PC-3 (cell line): ENCODE data around the gene KHK. TPM values are rescaled to one million over a fixed set of nuclear protein-coding genes. Genes with fewer than 3 reads are reported as not detected.

Experiments
- ATAC-seq: fragments of 200-7000 bp; cut with Tn5 transposase; 2 replicates; pipeline ENCODE4 v1.9.1; 2020; ENCODE audit warnings: mild to moderate bottlenecking, moderate library complexity
- BruUV-seq: library from RNA; stranded (reverse); fragments of 400-500 nt; replicated peaks from 2 replicates; lab custom pipeline; 2021; lab: Mats Ljungman, UMichigan
- CTCF ChIA-PET: fragments of 300-600 bp; sonication (Branson Sonifier 250); formaldehyde crosslinking; loops from one replicate; lab custom pipeline; 2022; ENCODE audit warnings: antibody characterized with exemption; lab: Charles Lee
- POLR2A ChIA-PET: fragments of 300-600 bp; sonication (Branson Sonifier 250); formaldehyde crosslinking; loops from one replicate; lab custom pipeline; 2022; ENCODE audit warnings: antibody characterized with exemption; ENCODE audit not compliant: unreplicated experiment; lab: Charles Lee
- DNase-seq: peaks from one replicate; pipeline ENCODE4 v3.0.0-alpha.2; 2015
- H2AFZ ChIP-seq: fragments of 300-600 bp; sonication (generic); 2 replicates; pipeline ENCODE4 v1.6.0; 2016; ENCODE audit warnings: antibody characterized with exemption, low read length
- H3F3A ChIP-seq: fragments of 300-600 bp; sonication (generic); one replicate; pipeline ENCODE4 v1.6.0; 2017; ENCODE audit warnings: antibody characterized with exemption, low read length, control low read depth, mild to moderate bottlenecking; ENCODE audit not compliant: unreplicated experiment
- H3K27ac ChIP-seq: fragments of 300-600 bp; sonication (generic); 2 replicates; pipeline ENCODE4 v1.5.1; 2016; ENCODE audit warnings: mild to moderate bottlenecking, low read length
- H3K27me3 ChIP-seq: fragments of 300-600 bp; sonication (generic); 2 replicates; pipeline ENCODE4 v1.6.1; 2016; ENCODE audit warnings: low read length, mixed read lengths
- H3K36me3 ChIP-seq: fragments of 300-600 bp; sonication (generic); 2 replicates; pipeline ENCODE4 v1.6.1; 2016; ENCODE audit warnings: low read depth, mixed run types, low read length, mixed read lengths
- H3K4me1 ChIP-seq: fragments of 300-600 bp; sonication (generic); 2 replicates; pipeline ENCODE4 v1.5.1; 2016; ENCODE audit warnings: low read length; ENCODE audit not compliant: insufficient read depth
- H3K4me2 ChIP-seq: fragments of 300-600 bp; sonication (generic); 2 replicates; pipeline ENCODE4 v1.6.0; 2016; ENCODE audit warnings: low read length
- H3K4me3 ChIP-seq: fragments of 300-600 bp; sonication (generic); 2 replicates; pipeline ENCODE4 v1.5.1; 2016; ENCODE audit warnings: mild to moderate bottlenecking, low read length, mixed read lengths
- H3K79me2 ChIP-seq: fragments of 300-600 bp; sonication (generic); 2 replicates; pipeline ENCODE4 v1.6.1; 2017; ENCODE audit warnings: low read length, mixed read lengths
- H3K9ac ChIP-seq: fragments of 300-600 bp; sonication (generic); 2 replicates; pipeline ENCODE4 v1.6.0; 2016; ENCODE audit warnings: mild to moderate bottlenecking, low read length
- H3K9me2 ChIP-seq: fragments of 300-600 bp; sonication (generic); replicated peaks from 2 replicates; pipeline ENCODE4 v1.6.1; 2016; ENCODE audit warnings: mixed run types, low read length, mixed read lengths
- H3K9me3 ChIP-seq: fragments of 300-600 bp; sonication (generic); 2 replicates; pipeline ENCODE4 v1.6.1; 2016; ENCODE audit warnings: low read length, mixed read lengths
- H4K20me1 ChIP-seq: fragments of 300-600 bp; sonication (generic); 2 replicates; pipeline ENCODE4 v1.6.1; 2016; ENCODE audit warnings: low read length, mixed read lengths
- CTCF ChIP-seq: fragments of 300-600 bp; sonication (generic); conservative IDR thresholded peaks from 2 replicates; pipeline ENCODE4 v1.5.1; 2017; ENCODE audit warnings: antibody characterized with exemption, low read depth, mild to moderate bottlenecking, low read length
- EZH2 ChIP-seq: fragments of 300-600 bp; sonication (generic); IDR thresholded peaks from one replicate; pipeline ENCODE4 v1.6.1; 2017; ENCODE audit warnings: antibody characterized with exemption, mild to moderate bottlenecking, low read length; ENCODE audit not compliant: unreplicated experiment
- EZH2phosphoT487 ChIP-seq: fragments of 300-600 bp; sonication (generic); IDR thresholded peaks from 2 replicates; pipeline ENCODE4 v1.6.1; 2018; ENCODE audit warnings: mild to moderate bottlenecking, antibody characterized with exemption, low read length, borderline replicate concordance
- intact Hi-C: fragments of 100-400 bp; cut with micrococcal nuclease; formaldehyde crosslinking; loops from 2 replicates; pipeline ENCODE4 v1.9.0; 2023
- total RNA-seq: library from RNA; depleted of rRNA; stranded (reverse); fragments of >200 nt; gene quantifications from 2 replicates; pipeline ENCODE4 v1.2.3, GENCODE V29; 2014

KHK gene
- total RNA-seq, 1 experiment from 2014 or later, result 11.0 TPM

- BruUV-seq, result no TSS peak
- no peaks in the 10 kb centered on the region for H3K9me2 ChIP-seq
- H3K4me1 ChIP-seq, result peaks cover 13% of the 10 kb centered on the region; the same call in 1 of the 2 replicates
- no peaks in the 10 kb centered on the region for H3F3A ChIP-seq
- H3K36me3 ChIP-seq, result no peaks in the 10 kb centered on the region
- no peak overlapping the region for H3K4me2 ChIP-seq
- H3K9me3 ChIP-seq, result no peaks in the 10 kb centered on the region
- no peaks in the 10 kb centered on the region for H3K79me2 ChIP-seq
- ChIA-PET CTCF (no interaction called here), POLR2A (no interaction called here)
- no peak overlapping the region for H3K9ac ChIP-seq
- H3K4me3 ChIP-seq, result no peak overlapping the region
- intact Hi-C loops, result no loop called here
- no peak for TF ChIP-seq EZH2phosphoT487
- no peak for TF ChIP-seq CTCF
- TF ChIP-seq EZH2, result no peak
- H4K20me1 ChIP-seq, result no peaks in the 10 kb centered on the region
- H2AFZ ChIP-seq, result no peak overlapping the region
- H3K27ac ChIP-seq, result no peak overlapping the region
- H3K27me3 ChIP-seq, result no peaks in the 10 kb centered on the region
- DNase-seq, result no peak
- no peak for ATAC-seq
Measured at GRCh38 chr2:27081984-27082772, 4.4 kb upstream of the KHK start.

- ChIA-PET CTCF (no interaction called here), POLR2A (no interaction called here)
- DNase-seq (no peak), ATAC-seq (no peak)
- BruUV-seq, result no TSS peak
- Histone ChIP-seq H3K27ac (no peak overlapping the region), H2AFZ (no peak overlapping the region), H4K20me1 (no peaks in the 10 kb centered on the region), H3K27me3 (no peaks in the 10 kb centered on the region), H3F3A (no peaks in the 10 kb centered on the region), H3K4me1 (peaks cover 19% of the 10 kb centered on the region; the same call in 1 of the 2 replicates), H3K36me3 (no peaks in the 10 kb centered on the region), H3K9me3 (no peaks in the 10 kb centered on the region), H3K9ac (no peak overlapping the region), H3K4me2 (no peak overlapping the region), H3K4me3 (no peak overlapping the region), H3K9me2 (no peaks in the 10 kb centered on the region), H3K79me2 (no peaks in the 10 kb centered on the region)
- TF ChIP-seq CTCF, result no peak
- TF ChIP-seq EZH2phosphoT487, result no peak
- TF ChIP-seq EZH2, result no peak
- intact Hi-C loops, result no loop called here
Measured at GRCh38 chr2:27082773-27083409, 3.7 kb upstream of the KHK start.
